Measurements from ENCODE around the gene CCDC80.

- TF ChIP-seq POLR2AphosphoS5 (IDR thresholded peaks at IDR 0.05; ENCODE audit: borderline replicate concordance, low read depth, low read length) (no peak), EZH2 (IDR thresholded peaks at IDR 0.05) (no peak)
Measured at GRCh38 chr3:112629425-112629824, 11.5 kb downstream of the CCDC80 start.
